Renal cortex interstitium (tissue), 15 donors: Measurements from ENCODE around the gene RNU1-3. TPM values are rescaled to one million over a fixed set of nuclear protein-coding genes. Genes with fewer than 3 reads are reported as not detected.
"Not testable (repeated sequence)": the region's sequence is repeated elsewhere in the genome, so short reads cannot be mapped to it uniquely, and the experiment has no call there.

Source experiments
- DNase-seq, 11 donors: peaks; one replicate each; pipeline ENCODE4 v3.0.0-alpha.2; 2013; ENCODE audit warnings: low read depth in 9 of 11, low spot score in 4 of 11; ENCODE audit errors: extremely low read depth in 1 of 11
- long read RNA-seq, 16 experiments: transcript quantifications; one replicate each; lab custom pipeline, GENCODE V29; 2026
- polyA plus RNA-seq, 3 donors: library from polyadenylated mRNA; unstranded; fragments of 120-200 nt; gene quantifications; one replicate each; pipeline ENCODE4 v1.2.1, GENCODE V29; 2013; ENCODE audit not compliant: insufficient read length in 3 of 3

The RNU1-3 gene
- polyA plus RNA-seq: 1 to 10 TPM in 1 of 3 donors, not detected in 2; 1.5 TPM
- long read RNA-seq, donor 1: 0 reads
- long read RNA-seq, donor 2: 0 reads
- long read RNA-seq, donor 3: 0 reads
- long read RNA-seq, donor 4: 0 reads
- long read RNA-seq, donor 5: 0 reads
- long read RNA-seq, donor 6: 0 reads
- long read RNA-seq, donor 7, partial matches to known transcripts: 0 of 1 reads
- long read RNA-seq, donor 7, other reads (novel, unspliced or antisense): 0 of 1 reads
- long read RNA-seq, donor 8: 0 reads
- long read RNA-seq, donor 9, partial matches to known transcripts: 0 of 1 reads
- long read RNA-seq, donor 9, other reads (novel, unspliced or antisense): 0 of 1 reads
- long read RNA-seq, donor 10: 0 reads
- long read RNA-seq, donor 11: 0 reads
- long read RNA-seq, donor 12: 0 reads
- long read RNA-seq, donor 13, partial matches to known transcripts: 0 of 2 reads
- long read RNA-seq, donor 13, other reads (novel, unspliced or antisense): 0 of 2 reads
- long read RNA-seq, donor 14: 0 reads
- long read RNA-seq, donor 15, partial matches to known transcripts: 0 of 1 reads
- long read RNA-seq, donor 15, other reads (novel, unspliced or antisense): 0 of 1 reads
- long read RNA-seq, donor 16, partial matches to known transcripts: 0 of 2 reads
- long read RNA-seq, donor 16, other reads (novel, unspliced or antisense): 0 of 2 reads

- DNase-seq: not testable (repeated sequence)
These were observed at the start of gene RNU1-3 for GRCh38 chr1:16666502-16667413. TSS of gene RNU1-3 (minus strand) at chr1:16666948.

- DNase-seq: not testable (repeated sequence)
These were observed 46.7 kb upstream of the RNU1-3 start for GRCh38 chr1:16713480-16713879.

- DNase-seq: not testable (repeated sequence)
These were observed 46.2 kb upstream of the RNU1-3 start for GRCh38 chr1:16712984-16713383.

- DNase-seq: not testable (repeated sequence)
These were observed 45.8 kb upstream of the RNU1-3 start for GRCh38 chr1:16712582-16712981.

- not testable (repeated sequence) for DNase-seq
These were observed 45.4 kb upstream of the RNU1-3 start for GRCh38 chr1:16712131-16712530.

GRCh38 chr1:16710618-16711017, 43.9 kb upstream of the RNU1-3 start:
- not testable (repeated sequence) for DNase-seq

- DNase-seq: not testable (repeated sequence)
These were observed 42.9 kb upstream of the RNU1-3 start for GRCh38 chr1:16709659-16710087.

- not testable (repeated sequence) for DNase-seq
These were observed 42.0 kb upstream of the RNU1-3 start for GRCh38 chr1:16708704-16709103.

- not testable (repeated sequence) for DNase-seq
These were observed 40.7 kb upstream of the RNU1-3 start for GRCh38 chr1:16707130-16708093.

- not testable (repeated sequence) for DNase-seq
These were observed 39.6 kb upstream of the RNU1-3 start for GRCh38 chr1:16706302-16706701.

- not testable (repeated sequence) for DNase-seq
These were observed 37.9 kb upstream of the RNU1-3 start for GRCh38 chr1:16704502-16705100.

- DNase-seq: not testable (repeated sequence)
These were observed 37.3 kb upstream of the RNU1-3 start for GRCh38 chr1:16704076-16704475.

- not testable (repeated sequence) for DNase-seq
These were observed 36.9 kb upstream of the RNU1-3 start for GRCh38 chr1:16703602-16704001.

- not testable (repeated sequence) for DNase-seq
These were observed 36.4 kb upstream of the RNU1-3 start for GRCh38 chr1:16703141-16703540.

GRCh38 chr1:16702280-16702679, 35.5 kb upstream of the RNU1-3 start:
- DNase-seq: not testable (repeated sequence)

- not testable (repeated sequence) for DNase-seq
These were observed 34.4 kb upstream of the RNU1-3 start for GRCh38 chr1:16701189-16701588.

GRCh38 chr1:16700138-16700895, 33.6 kb upstream of the RNU1-3 start:
- not testable (repeated sequence) for DNase-seq
